ENCODE results near the gene ZNF546. TPM values are rescaled to one million over a fixed set of nuclear protein-coding genes. Genes with fewer than 3 reads are reported as not detected.

ZNF546 gene
- polyA plus RNA-seq, 2 of the 4 experiments (the other 2 are of a cell fraction), result 3.8 to 6.4 TPM

- ATAC-seq (no peak), FAIRE-seq (no peak), DNase-seq (ENCODE audit: low read depth in 1 of 2, low spot score in 1 of 2) (no peak)
- no peak for TF ChIP-seq NR3C1 (IDR thresholded peaks at IDR 0.05)
- TF ChIP-seq RAD21 (conservative IDR thresholded peaks at IDR 0.05 in 1 of 2, IDR thresholded peaks at IDR 0.05 in 1 of 2), result no peak
- TF ChIP-seq ZSCAN20 (CRISPR knock-in tag; IDR thresholded peaks at IDR 0.05), result no peak
- no peak for TF ChIP-seq ATOH8 (CRISPR knock-in tag; IDR thresholded peaks at IDR 0.05; ENCODE audit: low read depth)
- TF ChIP-seq NFE2L2 (conservative IDR thresholded peaks at IDR 0.05; ENCODE audit: low read length), result no peak
- Histone ChIP-seq H3K4me1 (0 out of 3 replicates have a peak, but pooled peaks cover 4% of the 10 kb centered on the region), H3K4me3 (no peak overlapping the region), H3K27ac (no peak overlapping the region), H3K9me3 (peaks cover 86% of the 10 kb centered on the region), H3K4me2 (no peak overlapping the region)
- 96% methylated on average over 2 of the region's 2 CpGs for WGBS (ENCODE audit: missing lambda C conversion rate)
- CTCF ChIA-PET, result interaction anchor here (1.1 kb wide), 1 partner anchor 10 kb away, joined by 3 read pairs; no protein-coding TSS in a partner anchor
- POLR2A ChIA-PET, result interaction anchor here (0.6 kb wide), 1 partner anchor 283 kb away, joined by 5 read pairs; no protein-coding TSS in a partner anchor
Observed at GRCh38 chr19:40053491-40053890, 56.6 kb downstream of the ZNF546 start.

- H3K9me3 ChIP-seq, result peaks cover 86% of the 10 kb centered on the region
- FAIRE-seq (no peak), ATAC-seq (no peak), DNase-seq (ENCODE audit: low read depth in 1 of 2, low spot score in 1 of 2) (no peak)
- H3K27ac ChIP-seq, result no peak overlapping the region
- TF ChIP-seq HOXB13 (CRISPR knock-in tag; IDR thresholded peaks at IDR 0.05; ENCODE audit: low read depth) (no peak), PBX3 (IDR thresholded peaks at IDR 0.05) (no peak), CHD2 (IDR thresholded peaks at IDR 0.05; ENCODE audit: low read length, partially characterized antibody) (no peak), RARB (CRISPR knock-in tag; IDR thresholded peaks at IDR 0.05) (no peak), SMC3 (IDR thresholded peaks at IDR 0.05) (no peak), MAX (IDR thresholded peaks at IDR 0.05) (no peak), TFCP2L1 (CRISPR knock-in tag; IDR thresholded peaks at IDR 0.05) (no peak), FOSB (CRISPR knock-in tag; IDR thresholded peaks at IDR 0.05) (no peak), BHLHE40 (IDR thresholded peaks at IDR 0.05; ENCODE audit: low read depth, low read length) (no peak), KDM1A (IDR thresholded peaks at IDR 0.05; ENCODE audit: low read depth) (no peak), MYC (IDR thresholded peaks at IDR 0.05; ENCODE audit: borderline replicate concordance, low read length) (no peak), NR3C1 (IDR thresholded peaks at IDR 0.05) (no peak), ATOH8 (CRISPR knock-in tag; IDR thresholded peaks at IDR 0.05; ENCODE audit: low read depth) (no peak), FOSL2 (IDR thresholded peaks at IDR 0.05) (no peak), FOSL2 (CRISPR knock-in tag; IDR thresholded peaks at IDR 0.05) (no peak), HMGXB4 (CRISPR knock-in tag; IDR thresholded peaks at IDR 0.05; ENCODE audit: borderline replicate concordance) (no peak), NPAS2 (CRISPR knock-in tag; IDR thresholded peaks at IDR 0.05; ENCODE audit: borderline replicate concordance) (no peak), HOXB5 (CRISPR knock-in tag; IDR thresholded peaks at IDR 0.05) (no peak)
- TF ChIP-seq, protein P1, sequence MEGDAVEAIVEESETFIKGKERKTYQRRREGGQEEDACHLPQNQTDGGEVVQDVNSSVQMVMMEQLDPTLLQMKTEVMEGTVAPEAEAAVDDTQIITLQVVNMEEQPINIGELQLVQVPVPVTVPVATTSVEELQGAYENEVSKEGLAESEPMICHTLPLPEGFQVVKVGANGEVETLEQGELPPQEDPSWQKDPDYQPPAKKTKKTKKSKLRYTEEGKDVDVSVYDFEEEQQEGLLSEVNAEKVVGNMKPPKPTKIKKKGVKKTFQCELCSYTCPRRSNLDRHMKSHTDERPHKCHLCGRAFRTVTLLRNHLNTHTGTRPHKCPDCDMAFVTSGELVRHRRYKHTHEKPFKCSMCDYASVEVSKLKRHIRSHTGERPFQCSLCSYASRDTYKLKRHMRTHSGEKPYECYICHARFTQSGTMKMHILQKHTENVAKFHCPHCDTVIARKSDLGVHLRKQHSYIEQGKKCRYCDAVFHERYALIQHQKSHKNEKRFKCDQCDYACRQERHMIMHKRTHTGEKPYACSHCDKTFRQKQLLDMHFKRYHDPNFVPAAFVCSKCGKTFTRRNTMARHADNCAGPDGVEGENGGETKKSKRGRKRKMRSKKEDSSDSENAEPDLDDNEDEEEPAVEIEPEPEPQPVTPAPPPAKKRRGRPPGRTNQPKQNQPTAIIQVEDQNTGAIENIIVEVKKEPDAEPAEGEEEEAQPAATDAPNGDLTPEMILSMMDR (IDR thresholded peaks at IDR 0.05), result no peak
- 0 out of 3 replicates have a peak, but pooled peaks cover 4% of the 10 kb centered on the region for H3K4me1 ChIP-seq
- POLR2A ChIA-PET, result no interaction called here
- H3K4me2 ChIP-seq, result no peak overlapping the region
- WGBS (ENCODE audit: missing lambda C conversion rate), result 94% methylated on average over 9 of the region's 9 CpGs
- no peak overlapping the region for H3K4me3 ChIP-seq
- CTCF ChIA-PET, result interaction anchor here (0.5 to 2.8 kb wide), 5 partner anchors 9 to 1287 kb away, joined by 3 to 11 read pairs (median 3); partner anchors contain the start of gene PSMC4
Observed at GRCh38 chr19:40054632-40055031, 57.8 kb downstream of the ZNF546 start.
